GM23248 (cell line): ENCODE measurements around the gene PCMTD2.

Experiments used
- EZH2 ChIP-seq: fragments of 200-600 bp; sonication (generic); IDR thresholded peaks from 2 replicates; pipeline ENCODE4 v1.6.1; 2018; ENCODE audit warnings: antibody characterized with exemption, mild to moderate bottlenecking; ENCODE audit not compliant: insufficient read depth, poor library complexity, severe bottlenecking
- EZH2phosphoT487 ChIP-seq: fragments of 200-600 bp; sonication (generic); IDR thresholded peaks from 2 replicates; pipeline ENCODE4 v1.6.1; 2018; ENCODE audit warnings: antibody characterized with exemption, moderate library complexity, mild to moderate bottlenecking, low read depth; ENCODE audit not compliant: insufficient read depth

GRCh38 chr20:64242003-64242796, 13.3 kb upstream of the PCMTD2 start:
- no peak for TF ChIP-seq EZH2
- no peak for TF ChIP-seq EZH2phosphoT487
